Measurements from ENCODE around the gene C11orf58. TPM values are rescaled to one million over a fixed set of nuclear protein-coding genes. Genes with fewer than 3 reads are reported as not detected.

C11orf58 gene
- total RNA-seq, 4 donors from 2014 or later = 65.5 to 115 (median 99.9) TPM

DNA sequence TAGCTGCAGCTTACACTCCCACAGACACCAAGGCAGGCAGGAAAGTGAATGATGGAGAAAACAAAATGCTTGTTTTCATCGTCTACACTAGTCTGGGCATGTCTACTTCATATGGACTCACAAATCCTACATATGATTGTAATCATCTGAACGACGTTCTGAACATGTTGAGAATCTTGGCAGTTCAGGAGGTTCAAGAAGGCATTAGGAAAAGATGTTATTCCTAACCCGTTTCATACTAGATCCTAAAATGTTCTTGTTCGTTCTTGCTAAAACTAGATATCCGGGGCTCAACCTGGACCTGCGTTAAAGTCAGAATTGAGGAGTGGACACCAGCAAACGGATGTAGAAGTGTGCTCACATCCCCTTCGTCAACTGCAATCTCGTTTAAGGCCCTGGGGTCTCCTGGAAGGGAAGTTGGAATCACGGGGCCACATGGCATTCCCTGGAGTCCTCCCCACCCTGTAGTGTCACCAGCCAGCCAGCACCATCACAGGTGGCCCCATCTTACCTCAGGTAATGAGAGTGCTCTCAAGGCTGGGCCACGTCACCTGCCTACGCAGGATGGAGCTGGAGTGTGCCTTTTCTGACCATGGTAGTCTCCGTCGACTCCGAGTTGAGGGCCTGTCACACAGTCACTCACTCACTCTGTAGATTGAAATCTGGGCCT, 37.3 kb downstream of the C11orf58 start:
- 86 to 88% methylated on average over 10 to 16 of the region's 16 CpGs for WGBS, 2 donors (ENCODE audit: low coverage in 1 of 2)

DNA sequence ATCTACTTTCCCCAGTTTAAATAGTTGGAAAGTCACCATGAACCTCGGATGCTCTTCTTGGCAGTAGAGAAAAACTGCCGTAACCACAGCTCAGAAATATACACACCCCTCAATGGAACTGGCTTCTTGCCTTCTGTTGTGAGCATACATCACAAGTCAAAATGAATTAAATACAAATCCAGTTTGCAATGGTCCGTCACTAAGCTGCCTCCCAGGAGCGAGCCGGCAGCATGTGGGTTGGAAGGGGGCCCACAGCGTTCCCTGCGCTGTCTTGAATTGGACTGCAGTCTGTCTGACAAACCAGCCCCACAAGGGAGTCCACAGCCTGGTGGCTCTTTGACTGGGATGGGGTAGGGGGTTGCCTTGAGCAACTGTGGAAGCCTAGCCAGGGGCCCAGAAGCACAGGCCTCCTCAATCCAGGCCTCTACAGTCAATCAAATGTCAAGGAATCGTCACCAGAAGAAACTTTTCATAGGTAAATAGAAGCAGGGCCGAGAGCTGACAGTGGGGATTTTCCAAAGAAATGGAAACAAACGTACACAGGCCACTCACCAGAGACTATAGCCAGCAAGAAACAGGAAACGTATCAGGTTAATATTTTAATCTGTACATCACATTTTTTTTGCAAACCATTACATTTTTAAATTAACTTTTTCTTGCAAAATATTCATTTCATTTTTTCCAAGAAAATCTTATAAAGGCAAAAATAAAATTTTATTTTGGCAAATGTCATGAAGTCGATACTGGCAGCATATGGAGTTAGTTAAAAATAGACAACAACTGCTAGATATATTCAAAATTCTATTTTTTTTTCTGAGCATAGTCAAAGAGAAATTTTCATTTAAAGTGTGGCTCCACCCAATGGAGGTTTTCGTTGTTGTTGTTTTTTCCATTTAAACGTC, 38.5 kb downstream of the C11orf58 start:
- no peak for DNase-seq
- Histone ChIP-seq H3K4me3 (no peak overlapping the region), H3K36me3 (no peaks in the 10 kb centered on the region), H3K4me1 (peaks cover 0 to 6% (median 0%) of the 10 kb centered on the region in 4 donors), H3K27me3 (no peaks in the 10 kb centered on the region), H3K27ac (no peak overlapping the region), H3K9me3 (no peaks in the 10 kb centered on the region)
- in situ Hi-C loops (cut with MboI; ENCODE audit: low pct_ligation_motif_present in 1 of 4, low pct_unique_long_range_greater_than_20kb in 1 of 4, low sequenced_read_pairs in 3 of 4) (no loop called here), intact Hi-C loops (cut with DNase I; ENCODE audit: low total_unique reads) (no loop called here)
- TF ChIP-seq POLR2A (IDR thresholded peaks at IDR 0.05) (no peak), POLR2AphosphoS5 (IDR thresholded peaks at IDR 0.05) (no peak), EP300 (IDR thresholded peaks at IDR 0.05; ENCODE audit: low read depth) (no peak)
- TF ChIP-seq, protein P1, sequence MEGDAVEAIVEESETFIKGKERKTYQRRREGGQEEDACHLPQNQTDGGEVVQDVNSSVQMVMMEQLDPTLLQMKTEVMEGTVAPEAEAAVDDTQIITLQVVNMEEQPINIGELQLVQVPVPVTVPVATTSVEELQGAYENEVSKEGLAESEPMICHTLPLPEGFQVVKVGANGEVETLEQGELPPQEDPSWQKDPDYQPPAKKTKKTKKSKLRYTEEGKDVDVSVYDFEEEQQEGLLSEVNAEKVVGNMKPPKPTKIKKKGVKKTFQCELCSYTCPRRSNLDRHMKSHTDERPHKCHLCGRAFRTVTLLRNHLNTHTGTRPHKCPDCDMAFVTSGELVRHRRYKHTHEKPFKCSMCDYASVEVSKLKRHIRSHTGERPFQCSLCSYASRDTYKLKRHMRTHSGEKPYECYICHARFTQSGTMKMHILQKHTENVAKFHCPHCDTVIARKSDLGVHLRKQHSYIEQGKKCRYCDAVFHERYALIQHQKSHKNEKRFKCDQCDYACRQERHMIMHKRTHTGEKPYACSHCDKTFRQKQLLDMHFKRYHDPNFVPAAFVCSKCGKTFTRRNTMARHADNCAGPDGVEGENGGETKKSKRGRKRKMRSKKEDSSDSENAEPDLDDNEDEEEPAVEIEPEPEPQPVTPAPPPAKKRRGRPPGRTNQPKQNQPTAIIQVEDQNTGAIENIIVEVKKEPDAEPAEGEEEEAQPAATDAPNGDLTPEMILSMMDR (IDR thresholded peaks at IDR 0.05) = no peak
- 67 to 79% methylated on average over 9 to 14 of the region's 14 CpGs for WGBS, 2 donors (ENCODE audit: low coverage in 1 of 2)

More for the DNA sequence above, 37.3 kb downstream of the C11orf58 start:
- Histone ChIP-seq H3K9me3 (no peaks in the 10 kb centered on the region), H3K27ac (no peak overlapping the region), H3K27me3 (no peaks in the 10 kb centered on the region), H3K4me3 (no peak overlapping the region), H3K36me3 (no peaks in the 10 kb centered on the region), H3K4me1 (peaks cover 0 to 6% (median 0%) of the 10 kb centered on the region in 4 donors)
- DNase-seq = no peak
- intact Hi-C loops (cut with DNase I; ENCODE audit: low total_unique reads) = no loop called here
- TF ChIP-seq POLR2A (IDR thresholded peaks at IDR 0.05) = no peak
- TF ChIP-seq POLR2AphosphoS5 (IDR thresholded peaks at IDR 0.05) = no peak
- in situ Hi-C loops (cut with MboI; ENCODE audit: low pct_ligation_motif_present in 1 of 4, low pct_unique_long_range_greater_than_20kb in 1 of 4, low sequenced_read_pairs in 3 of 4) = no loop called here

DNA sequence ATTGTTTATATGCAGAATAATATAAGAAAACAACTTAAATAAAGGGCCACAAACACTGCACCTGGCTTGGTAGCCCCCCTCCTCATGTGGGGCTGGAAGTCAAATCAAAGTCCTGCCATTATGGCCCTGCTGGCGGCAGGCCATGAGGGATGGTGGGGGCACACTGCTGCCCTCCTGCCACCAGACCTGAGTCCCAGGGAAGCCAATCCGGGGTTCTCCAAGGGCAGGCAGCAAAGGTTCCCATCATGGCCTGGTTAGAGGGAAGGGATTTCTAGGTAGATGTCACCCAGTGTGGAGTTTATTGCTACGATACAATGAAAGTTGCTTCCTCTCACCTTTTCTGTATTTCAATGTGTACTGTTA, 39.1 kb downstream of the C11orf58 start:
- no peak for DNase-seq
- TF ChIP-seq, protein P1 (IDR thresholded peaks at IDR 0.05) = no peak
- TF ChIP-seq EP300 (IDR thresholded peaks at IDR 0.05; ENCODE audit: low read depth) (no peak), POLR2AphosphoS5 (IDR thresholded peaks at IDR 0.05) (no peak), POLR2A (IDR thresholded peaks at IDR 0.05) (no peak)
- H3K9me3 ChIP-seq = no peaks in the 10 kb centered on the region
- no peaks in the 10 kb centered on the region for H3K36me3 ChIP-seq
- no peak overlapping the region for H3K27ac ChIP-seq
- no peaks in the 10 kb centered on the region for H3K27me3 ChIP-seq
- 89 to 100% methylated on average over 1 to 3 of the region's 3 CpGs for WGBS, 2 donors (ENCODE audit: low coverage in 1 of 2)
- in situ Hi-C loops (cut with MboI; ENCODE audit: low pct_ligation_motif_present in 1 of 4, low pct_unique_long_range_greater_than_20kb in 1 of 4, low sequenced_read_pairs in 3 of 4) = no loop called here
- no peak overlapping the region for H3K4me3 ChIP-seq
- peaks cover 0 to 6% (median 0%) of the 10 kb centered on the region in 4 donors for H3K4me1 ChIP-seq
- intact Hi-C loops (cut with DNase I; ENCODE audit: low total_unique reads) = no loop called here

DNA sequence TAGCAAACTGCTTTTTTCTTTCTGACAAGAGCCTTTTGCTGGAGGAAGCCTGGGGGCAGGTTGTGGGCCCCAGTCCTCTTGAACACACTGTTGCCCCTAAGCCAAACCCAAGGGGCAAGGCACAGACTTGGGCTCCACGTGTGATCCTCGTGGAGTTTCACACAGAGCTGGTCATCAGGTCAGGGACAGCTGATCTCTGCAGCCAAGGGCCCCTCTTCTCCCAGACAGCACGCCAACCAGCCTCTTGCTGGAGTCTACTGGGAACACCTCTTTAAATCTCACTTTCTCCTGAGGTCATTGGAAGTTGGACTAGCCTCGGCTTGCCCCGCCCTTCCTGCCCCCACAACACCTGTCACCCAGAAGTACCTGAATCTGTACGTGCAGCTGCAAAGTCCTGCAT, 39.8 kb downstream of the C11orf58 start:
- in situ Hi-C loops (cut with MboI; ENCODE audit: low pct_ligation_motif_present in 1 of 4, low pct_unique_long_range_greater_than_20kb in 1 of 4, low sequenced_read_pairs in 3 of 4) = no loop called here
- Histone ChIP-seq H3K27ac (no peak overlapping the region), H3K36me3 (no peaks in the 10 kb centered on the region), H3K4me1 (peaks cover 0 to 6% (median 0%) of the 10 kb centered on the region in 4 donors), H3K9me3 (no peaks in the 10 kb centered on the region), H3K27me3 (no peaks in the 10 kb centered on the region), H3K4me3 (no peak overlapping the region)
- TF ChIP-seq POLR2A (IDR thresholded peaks at IDR 0.05) (no peak), POLR2AphosphoS5 (IDR thresholded peaks at IDR 0.05) (no peak), EP300 (IDR thresholded peaks at IDR 0.05; ENCODE audit: low read depth) (no peak)
- TF ChIP-seq, protein P1 (IDR thresholded peaks at IDR 0.05) = no peak
- 72% methylated on average over 6 of the region's 6 CpGs; no CpG with 5 or more reads in 1 of the 2 donors for WGBS, 2 donors (ENCODE audit: low coverage in 1 of 2)
- intact Hi-C loops (cut with DNase I; ENCODE audit: low total_unique reads) = no loop called here
- DNase-seq = no peak

All from transverse colon (tissue), 4 donors.